ENCODE measurements around the gene ZC3H13. TPM values are rescaled to one million over a fixed set of nuclear protein-coding genes. Genes with fewer than 3 reads are reported as not detected.

The ZC3H13 gene
- total RNA-seq, 1 donor from 2014 or later, result 39.6 TPM

- TF ChIP-seq CTCF (IDR thresholded peaks at IDR 0.05), result no peak
- Mint-ChIP-seq H3K4me3 (ENCODE audit: unreplicated experiment) (no peak overlapping the region), H3K27me3 (ENCODE audit: low read depth) (no peaks in the 10 kb centered on the region), H3K36me3 (ENCODE audit: low read depth) (no peaks in the 10 kb centered on the region), H3K4me1 (ENCODE audit: low read depth) (no peaks in the 10 kb centered on the region), H3K9me3 (ENCODE audit: low read depth) (peaks cover 12% of the 10 kb centered on the region), H3K27ac (ENCODE audit: unreplicated experiment) (no peak overlapping the region)
- no peak for DNase-seq (ENCODE audit: low spot score)
Measured at GRCh38 chr13:45921162-45921736, 131.3 kb downstream of the ZC3H13 start.

GRCh38 chr13:45918597-45918996, 133.9 kb downstream of the ZC3H13 start:
- H3K9me3 Mint-ChIP-seq (ENCODE audit: low read depth), result peaks cover 12% of the 10 kb centered on the region
- no peak overlapping the region for H3K27ac Mint-ChIP-seq (ENCODE audit: unreplicated experiment)
- H3K4me3 Mint-ChIP-seq (ENCODE audit: unreplicated experiment), result no peak overlapping the region
- DNase-seq (ENCODE audit: low spot score), result no peak
- no peak for TF ChIP-seq CTCF (IDR thresholded peaks at IDR 0.05)
- no peaks in the 10 kb centered on the region for H3K36me3 Mint-ChIP-seq (ENCODE audit: low read depth)
- H3K27me3 Mint-ChIP-seq (ENCODE audit: low read depth), result no peaks in the 10 kb centered on the region
- no peaks in the 10 kb centered on the region for H3K4me1 Mint-ChIP-seq (ENCODE audit: low read depth)

GRCh38 chr13:45917019-45917418, 135.5 kb downstream of the ZC3H13 start:
- TF ChIP-seq CTCF (IDR thresholded peaks at IDR 0.05), result no peak
- Mint-ChIP-seq H3K27me3 (ENCODE audit: low read depth) (no peaks in the 10 kb centered on the region), H3K27ac (ENCODE audit: unreplicated experiment) (no peak overlapping the region), H3K4me1 (ENCODE audit: low read depth) (no peaks in the 10 kb centered on the region), H3K4me3 (ENCODE audit: unreplicated experiment) (no peak overlapping the region), H3K36me3 (ENCODE audit: low read depth) (no peaks in the 10 kb centered on the region), H3K9me3 (ENCODE audit: low read depth) (peaks cover 12% of the 10 kb centered on the region)
- DNase-seq (ENCODE audit: low spot score), result no peak

- no peak overlapping the region for H3K4me3 Mint-ChIP-seq (ENCODE audit: unreplicated experiment)
- peaks cover 12% of the 10 kb centered on the region for H3K9me3 Mint-ChIP-seq (ENCODE audit: low read depth)
- no peaks in the 10 kb centered on the region for H3K4me1 Mint-ChIP-seq (ENCODE audit: low read depth)
- no peaks in the 10 kb centered on the region for H3K27me3 Mint-ChIP-seq (ENCODE audit: low read depth)
- DNase-seq (ENCODE audit: low spot score), result no peak
- no peaks in the 10 kb centered on the region for H3K36me3 Mint-ChIP-seq (ENCODE audit: low read depth)
- no peak overlapping the region for H3K27ac Mint-ChIP-seq (ENCODE audit: unreplicated experiment)
- no peak for TF ChIP-seq CTCF (IDR thresholded peaks at IDR 0.05)
Measured at GRCh38 chr13:45915686-45916439, 136.7 kb downstream of the ZC3H13 start.

- H3K27ac Mint-ChIP-seq (ENCODE audit: unreplicated experiment), result no peak overlapping the region
- DNase-seq (ENCODE audit: low spot score), result no peak
- no peaks in the 10 kb centered on the region for H3K9me3 Mint-ChIP-seq (ENCODE audit: low read depth)
Measured at GRCh38 chr13:45909673-45910072, 142.9 kb downstream of the ZC3H13 start.

More at GRCh38 chr13:45909673-45910072, 142.9 kb downstream of the ZC3H13 start:
- no peak for TF ChIP-seq CTCF (IDR thresholded peaks at IDR 0.05)
- Mint-ChIP-seq H3K36me3 (ENCODE audit: low read depth) (no peaks in the 10 kb centered on the region), H3K4me1 (ENCODE audit: low read depth) (no peaks in the 10 kb centered on the region), H3K27me3 (ENCODE audit: low read depth) (no peaks in the 10 kb centered on the region), H3K4me3 (ENCODE audit: unreplicated experiment) (no peak overlapping the region)
